Gastrocnemius medialis (tissue), 4 donors: ENCODE data around the gene CDKN2AIP.

Source experiments
- POLR2A ChIP-seq, 2 donors: fragments of 450-650 bp; IDR thresholded peaks; one replicate each; pipeline ENCODE4 v1.6.1; 2017; ENCODE audit warnings: antibody characterized with exemption in 2 of 2, mild to moderate bottlenecking in 2 of 2, moderate library complexity in 2 of 2
- TF ChIP-seq, protein P1 (sequence below), 5 experiments: fragments of 450-650 bp in 3 of 5; fragments of 200-600 bp in 2 of 5; sonication (generic) in 2 of 5; IDR thresholded peaks in 4 of 5; conservative IDR thresholded peaks in 1 of 5; 1 replicate in 4 of 5; 2 replicates in 1 of 5; pipeline ENCODE4 v1.5.1; 2016 to 2019; ENCODE audit warnings: antibody characterized with exemption in 5 of 5, mild to moderate bottlenecking in 3 of 5, moderate library complexity in 3 of 5

DNA sequence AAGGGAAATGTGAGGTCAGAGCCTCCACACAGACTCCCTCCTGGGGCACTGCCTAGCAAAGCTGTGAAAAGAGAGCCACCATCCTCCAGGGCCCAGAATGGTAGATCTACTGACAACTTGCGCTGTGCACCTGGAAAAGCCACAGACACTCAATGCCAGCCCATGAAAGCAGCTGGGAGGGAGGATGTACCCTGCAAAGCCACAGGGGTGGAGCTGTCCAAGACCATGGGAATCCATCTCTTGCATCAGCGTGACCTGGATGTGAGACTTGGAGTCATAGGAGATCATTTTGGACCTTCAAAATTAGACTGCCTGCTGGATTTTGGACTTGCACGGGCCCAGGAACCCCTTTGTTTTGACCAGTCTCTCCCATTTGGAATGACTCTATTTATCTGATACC is 22.8 kb downstream of the CDKN2AIP start:
- TF ChIP-seq, protein P1, sequence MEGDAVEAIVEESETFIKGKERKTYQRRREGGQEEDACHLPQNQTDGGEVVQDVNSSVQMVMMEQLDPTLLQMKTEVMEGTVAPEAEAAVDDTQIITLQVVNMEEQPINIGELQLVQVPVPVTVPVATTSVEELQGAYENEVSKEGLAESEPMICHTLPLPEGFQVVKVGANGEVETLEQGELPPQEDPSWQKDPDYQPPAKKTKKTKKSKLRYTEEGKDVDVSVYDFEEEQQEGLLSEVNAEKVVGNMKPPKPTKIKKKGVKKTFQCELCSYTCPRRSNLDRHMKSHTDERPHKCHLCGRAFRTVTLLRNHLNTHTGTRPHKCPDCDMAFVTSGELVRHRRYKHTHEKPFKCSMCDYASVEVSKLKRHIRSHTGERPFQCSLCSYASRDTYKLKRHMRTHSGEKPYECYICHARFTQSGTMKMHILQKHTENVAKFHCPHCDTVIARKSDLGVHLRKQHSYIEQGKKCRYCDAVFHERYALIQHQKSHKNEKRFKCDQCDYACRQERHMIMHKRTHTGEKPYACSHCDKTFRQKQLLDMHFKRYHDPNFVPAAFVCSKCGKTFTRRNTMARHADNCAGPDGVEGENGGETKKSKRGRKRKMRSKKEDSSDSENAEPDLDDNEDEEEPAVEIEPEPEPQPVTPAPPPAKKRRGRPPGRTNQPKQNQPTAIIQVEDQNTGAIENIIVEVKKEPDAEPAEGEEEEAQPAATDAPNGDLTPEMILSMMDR (IDR thresholded peaks at IDR 0.05 in 4 of 5, conservative IDR thresholded peaks at IDR 0.05 in 1 of 5) = no peak
- TF ChIP-seq POLR2A (IDR thresholded peaks at IDR 0.05) = no peak
